Measurements from ENCODE around the gene TESK2. TPM values are rescaled to one million over a fixed set of nuclear protein-coding genes. Genes with fewer than 3 reads are reported as not detected.
A peak's percentile ranks its signal among the peaks of the same experiment; 100 is the strongest.
"Not testable (repeated sequence)": the region's sequence is repeated elsewhere in the genome, so short reads cannot be mapped to it uniquely, and the experiment has no call there.

TESK2 gene
- total RNA-seq, 1 donor from 2014 or later = 1.9 TPM

DNA sequence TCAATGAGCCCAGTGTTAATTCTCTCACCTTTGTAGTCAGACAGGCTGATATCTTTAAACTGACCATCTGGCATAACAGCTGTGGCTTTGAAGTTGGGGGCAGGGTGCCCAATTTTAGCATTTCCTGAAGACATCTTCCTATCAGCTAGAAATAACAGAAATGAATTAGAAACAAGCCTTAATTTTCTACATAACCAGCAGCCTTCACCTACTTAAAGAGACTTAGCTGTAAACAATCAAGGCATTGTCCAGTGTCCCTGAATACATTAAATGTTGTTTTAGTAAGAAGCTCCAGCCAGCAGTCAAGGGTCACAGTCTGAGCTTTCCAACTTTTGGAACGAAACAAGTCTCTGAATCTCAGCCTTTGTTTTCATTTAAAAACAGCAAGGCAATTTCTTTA is 27.9 kb upstream of the TESK2 start:
- no peaks in the 10 kb centered on the region for H3K9me3 Mint-ChIP-seq
- H3K27ac Mint-ChIP-seq (ENCODE audit: unreplicated experiment) = no peak overlapping the region
- peaks cover 9% of the 10 kb centered on the region for H3K36me3 Mint-ChIP-seq (ENCODE audit: low read depth)
- H3K27me3 Mint-ChIP-seq (ENCODE audit: low read depth) = peaks cover 3% of the 10 kb centered on the region
- peak overlapping the region; percentile 91 for H3K4me3 Mint-ChIP-seq
- DNase-seq (ENCODE audit: low read depth, low spot score) = no peak
- TF ChIP-seq, protein P1, sequence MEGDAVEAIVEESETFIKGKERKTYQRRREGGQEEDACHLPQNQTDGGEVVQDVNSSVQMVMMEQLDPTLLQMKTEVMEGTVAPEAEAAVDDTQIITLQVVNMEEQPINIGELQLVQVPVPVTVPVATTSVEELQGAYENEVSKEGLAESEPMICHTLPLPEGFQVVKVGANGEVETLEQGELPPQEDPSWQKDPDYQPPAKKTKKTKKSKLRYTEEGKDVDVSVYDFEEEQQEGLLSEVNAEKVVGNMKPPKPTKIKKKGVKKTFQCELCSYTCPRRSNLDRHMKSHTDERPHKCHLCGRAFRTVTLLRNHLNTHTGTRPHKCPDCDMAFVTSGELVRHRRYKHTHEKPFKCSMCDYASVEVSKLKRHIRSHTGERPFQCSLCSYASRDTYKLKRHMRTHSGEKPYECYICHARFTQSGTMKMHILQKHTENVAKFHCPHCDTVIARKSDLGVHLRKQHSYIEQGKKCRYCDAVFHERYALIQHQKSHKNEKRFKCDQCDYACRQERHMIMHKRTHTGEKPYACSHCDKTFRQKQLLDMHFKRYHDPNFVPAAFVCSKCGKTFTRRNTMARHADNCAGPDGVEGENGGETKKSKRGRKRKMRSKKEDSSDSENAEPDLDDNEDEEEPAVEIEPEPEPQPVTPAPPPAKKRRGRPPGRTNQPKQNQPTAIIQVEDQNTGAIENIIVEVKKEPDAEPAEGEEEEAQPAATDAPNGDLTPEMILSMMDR (conservative IDR thresholded peaks at IDR 0.05) = no peak
- H3K4me1 Mint-ChIP-seq = peaks cover 31% of the 10 kb centered on the region

DNA sequence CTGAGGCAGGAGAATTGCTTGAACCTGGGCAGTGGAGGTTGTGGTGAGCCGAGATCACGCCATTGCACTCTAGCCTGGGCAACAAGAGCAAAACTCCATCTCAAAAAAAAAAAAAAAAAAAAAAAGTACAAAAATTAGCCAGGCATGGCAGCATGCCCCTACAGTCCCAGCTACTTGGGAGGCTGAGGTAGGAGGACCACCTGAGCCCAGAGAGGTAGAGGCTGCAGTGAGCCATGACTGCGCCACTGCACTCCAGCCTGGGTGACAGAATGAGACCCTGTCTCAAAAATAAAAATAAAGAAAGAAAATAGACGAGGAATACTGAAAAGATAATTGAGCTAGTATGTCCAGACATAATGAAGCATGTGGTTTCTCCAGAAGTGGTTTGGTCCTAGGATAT is 27.4 kb upstream of the TESK2 start:
- DNase-seq (ENCODE audit: low read depth, low spot score); H3K9me3 Mint-ChIP-seq; H3K27me3 Mint-ChIP-seq (ENCODE audit: low read depth); H3K27ac Mint-ChIP-seq (ENCODE audit: unreplicated experiment): not testable (repeated sequence)
- peak overlapping the region; percentile 91 for H3K4me3 Mint-ChIP-seq
- H3K36me3 Mint-ChIP-seq (ENCODE audit: low read depth) = peaks cover 12% of the 10 kb centered on the region
- peaks cover 31% of the 10 kb centered on the region for H3K4me1 Mint-ChIP-seq

DNA sequence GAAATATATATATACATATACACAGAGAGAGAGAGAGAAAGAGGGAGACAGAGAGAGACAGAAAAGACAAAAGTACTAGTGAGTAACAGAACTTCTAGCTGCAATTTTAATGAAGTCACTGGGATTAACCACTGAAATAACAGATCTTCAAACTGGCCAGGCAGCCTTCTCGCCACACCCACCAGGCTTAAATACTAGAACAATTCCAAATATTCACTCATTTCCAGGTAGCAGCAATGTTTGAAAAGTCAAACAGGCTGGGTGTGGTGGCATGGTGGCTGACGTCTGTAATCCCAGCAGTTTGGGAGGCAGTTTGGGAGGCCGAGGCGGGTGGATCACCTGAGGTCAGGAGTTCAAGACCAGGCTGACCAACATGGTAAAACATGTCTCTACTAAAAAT is 25.5 kb upstream of the TESK2 start:
- DNase-seq (ENCODE audit: low read depth, low spot score) = no peak

DNA sequence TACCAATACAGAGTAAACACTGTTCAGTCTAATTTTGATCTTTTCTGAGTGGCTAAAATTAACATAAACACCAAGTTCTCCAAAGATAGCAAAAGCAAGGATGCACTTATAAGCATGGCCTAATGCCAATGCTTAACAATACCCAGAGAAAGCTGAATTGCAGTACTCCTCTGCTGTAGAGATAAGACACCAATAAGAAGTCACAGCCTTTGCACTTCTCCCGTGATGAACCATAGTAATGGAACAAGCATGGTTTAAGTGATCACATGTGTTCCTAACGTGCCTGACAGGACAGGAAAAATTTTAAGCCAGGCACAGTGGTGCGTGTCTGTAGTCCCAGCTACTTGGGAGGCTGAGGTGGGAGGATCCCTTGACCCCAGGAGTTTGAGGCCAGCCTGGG is 25.1 kb upstream of the TESK2 start:
- Mint-ChIP-seq H3K4me1 (peaks cover 19% of the 10 kb centered on the region), H3K36me3 (ENCODE audit: low read depth) (peaks cover 19% of the 10 kb centered on the region), H3K4me3 (no peak overlapping the region), H3K9me3 (no peaks in the 10 kb centered on the region), H3K27me3 (ENCODE audit: low read depth) (no peaks in the 10 kb centered on the region), H3K27ac (ENCODE audit: unreplicated experiment) (no peak overlapping the region)
- TF ChIP-seq, protein P1 (conservative IDR thresholded peaks at IDR 0.05) = no peak
- DNase-seq (ENCODE audit: low read depth, low spot score) = no peak

More for the DNA sequence above, 25.5 kb upstream of the TESK2 start:
- TF ChIP-seq, protein P1 (conservative IDR thresholded peaks at IDR 0.05) = no peak
- peaks cover 19% of the 10 kb centered on the region for H3K4me1 Mint-ChIP-seq
- H3K9me3 Mint-ChIP-seq = no peaks in the 10 kb centered on the region
- H3K27ac Mint-ChIP-seq (ENCODE audit: unreplicated experiment) = no peak overlapping the region
- peaks cover 16% of the 10 kb centered on the region for H3K36me3 Mint-ChIP-seq (ENCODE audit: low read depth)
- H3K4me3 Mint-ChIP-seq = no peak overlapping the region
- H3K27me3 Mint-ChIP-seq (ENCODE audit: low read depth) = no peaks in the 10 kb centered on the region

DNA sequence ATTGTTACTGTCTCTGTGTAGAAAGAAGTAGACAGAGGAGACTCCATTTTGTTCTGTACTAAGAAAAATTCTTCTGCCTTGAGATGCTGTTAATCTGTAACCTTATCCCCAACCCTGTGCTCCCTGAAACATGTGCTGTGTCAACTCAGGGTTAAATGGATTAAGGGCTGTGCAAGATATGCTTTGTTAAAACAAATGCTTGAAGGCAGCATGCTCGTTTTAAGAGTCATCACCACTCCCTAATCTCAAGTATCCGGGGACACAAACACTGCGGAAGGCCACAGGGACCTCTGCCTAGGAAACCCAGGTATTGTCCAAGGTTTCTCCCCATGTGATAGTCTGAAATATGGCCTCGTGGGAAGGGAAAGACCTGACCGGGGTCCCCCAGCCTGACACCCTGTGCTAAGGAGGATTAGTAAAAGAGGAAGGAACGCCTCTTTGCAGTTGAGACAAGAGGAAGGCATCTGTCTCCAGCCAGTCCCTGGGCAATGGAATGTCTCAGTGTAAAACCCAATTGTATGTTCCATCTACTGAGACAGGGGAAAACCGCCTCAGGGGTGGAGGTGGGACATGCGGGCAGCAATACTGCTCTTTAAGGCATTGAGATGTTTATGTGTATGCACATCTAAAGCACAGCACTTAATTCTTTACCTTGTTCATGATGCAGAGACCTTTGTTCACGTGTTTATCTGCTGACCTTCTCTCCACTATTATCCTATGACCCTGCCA is 22.7 kb upstream of the TESK2 start:
- H3K9me3 Mint-ChIP-seq; DNase-seq (ENCODE audit: low read depth, low spot score); H3K27ac Mint-ChIP-seq (ENCODE audit: unreplicated experiment); H3K4me1 Mint-ChIP-seq; H3K27me3 Mint-ChIP-seq (ENCODE audit: low read depth); H3K4me3 Mint-ChIP-seq: not testable (repeated sequence)
- peaks cover 25% of the 10 kb centered on the region for H3K36me3 Mint-ChIP-seq (ENCODE audit: low read depth)

DNA sequence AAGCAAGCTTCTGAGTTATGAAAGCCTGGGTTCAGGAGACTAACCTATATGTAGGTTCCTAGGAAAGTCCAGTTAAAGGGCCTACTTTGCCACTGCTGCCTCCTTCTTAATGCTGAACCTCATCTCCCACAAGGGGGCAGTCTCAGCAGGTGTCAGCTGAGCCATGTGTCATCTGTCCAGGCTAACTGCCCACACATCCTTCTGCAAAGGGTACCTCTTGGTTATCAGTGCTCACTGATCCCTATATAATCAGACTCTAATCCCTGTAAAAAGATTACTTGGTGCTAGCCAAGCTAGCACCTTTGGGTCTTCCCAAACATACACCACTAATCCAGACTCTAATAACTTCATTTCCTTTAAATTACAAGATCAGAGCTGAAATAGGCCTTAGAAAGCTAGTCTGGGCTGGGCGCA is 21.7 kb upstream of the TESK2 start:
- Mint-ChIP-seq H3K4me1 (peaks cover 6% of the 10 kb centered on the region), H3K27me3 (ENCODE audit: low read depth) (no peaks in the 10 kb centered on the region), H3K36me3 (ENCODE audit: low read depth) (peaks cover 25% of the 10 kb centered on the region), H3K4me3 (peak overlapping the region; percentile 72), H3K9me3 (no peaks in the 10 kb centered on the region), H3K27ac (ENCODE audit: unreplicated experiment) (no peak overlapping the region)
- TF ChIP-seq, protein P1 (conservative IDR thresholded peaks at IDR 0.05) = peak; percentile 78
- peak; percentile 57 for DNase-seq (ENCODE audit: low read depth, low spot score)
